Measurements from ENCODE around the gene FAM83C. TPM values are rescaled to one million over a fixed set of nuclear protein-coding genes. Genes with fewer than 3 reads are reported as not detected.

FAM83C gene
- total RNA-seq, 4 donors from 2014 or later: not detected

- Histone ChIP-seq H3K4me3 (no peak overlapping the region), H3K27me3 (no peaks in the 10 kb centered on the region), H3K9me3 (no peaks in the 10 kb centered on the region), H3K27ac (no peak overlapping the region), H3K4me1 (no peaks in the 10 kb centered on the region), H3K36me3 (no peaks in the 10 kb centered on the region)
- TF ChIP-seq POLR2A (IDR thresholded peaks at IDR 0.05) (no peak), CTCF (IDR thresholded peaks at IDR 0.05) (no peak)
- peak in 1 of 3 donors; percentile 9 for DNase-seq
Measured at GRCh38 chr20:35295058-35295457, 2.8 kb upstream of the FAM83C start.

- Histone ChIP-seq H3K9me3 (no peaks in the 10 kb centered on the region), H3K36me3 (no peaks in the 10 kb centered on the region), H3K4me1 (no peaks in the 10 kb centered on the region), H3K27ac (no peak overlapping the region), H3K4me3 (no peak overlapping the region), H3K27me3 (no peaks in the 10 kb centered on the region)
- DNase-seq: no peak
- TF ChIP-seq POLR2A (IDR thresholded peaks at IDR 0.05) (no peak), CTCF (IDR thresholded peaks at IDR 0.05) (no peak)
Measured at GRCh38 chr20:35294293-35294685, 2.1 kb upstream of the FAM83C start.

GRCh38 chr20:35293303-35294292, 1.4 kb upstream of the FAM83C start:
- Histone ChIP-seq H3K36me3 (no peaks in the 10 kb centered on the region), H3K27me3 (no peaks in the 10 kb centered on the region), H3K4me3 (no peak overlapping the region), H3K27ac (no peak overlapping the region), H3K9me3 (no peaks in the 10 kb centered on the region), H3K4me1 (no peaks in the 10 kb centered on the region)
- DNase-seq: no peak
- TF ChIP-seq CTCF (IDR thresholded peaks at IDR 0.05) (no peak), POLR2A (IDR thresholded peaks at IDR 0.05) (no peak)

GRCh38 chr20:35292504-35293285, 470 bp upstream of the FAM83C start:
- Histone ChIP-seq H3K4me3 (no peak overlapping the region), H3K36me3 (no peaks in the 10 kb centered on the region), H3K27ac (no peak overlapping the region), H3K9me3 (no peaks in the 10 kb centered on the region), H3K4me1 (no peaks in the 10 kb centered on the region), H3K27me3 (no peaks in the 10 kb centered on the region)
- no peak for DNase-seq
- TF ChIP-seq POLR2A (IDR thresholded peaks at IDR 0.05) (no peak), CTCF (IDR thresholded peaks at IDR 0.05) (no peak)

GRCh38 chr20:35290887-35291417, 1.3 kb downstream of the FAM83C start:
- TF ChIP-seq POLR2A (IDR thresholded peaks at IDR 0.05) (no peak), CTCF (IDR thresholded peaks at IDR 0.05) (no peak)
- Histone ChIP-seq H3K4me1 (no peaks in the 10 kb centered on the region), H3K4me3 (no peak overlapping the region), H3K9me3 (no peaks in the 10 kb centered on the region), H3K27me3 (no peaks in the 10 kb centered on the region), H3K36me3 (no peaks in the 10 kb centered on the region), H3K27ac (no peak overlapping the region)
- no peak for DNase-seq

All from Peyer's patch (tissue), 4 donors.